KMS-11 (cell line): ENCODE data around the gene RBBP4.

Experiments used
- H2AFZ ChIP-seq: fragments of 200-600 bp; sonication (generic); 2 replicates; pipeline ENCODE4 v1.6.1; 2016; ENCODE audit warnings: antibody characterized with exemption, mixed run types, low read depth
- H3K27ac ChIP-seq: fragments of 200-600 bp; sonication (generic); 2 replicates; pipeline ENCODE4 v1.6.1; 2016; ENCODE audit warnings: mild to moderate bottlenecking, mixed run types
- H3K27me3 ChIP-seq: fragments of 200-600 bp; sonication (generic); 2 replicates; pipeline ENCODE4 v1.6.1; 2017; ENCODE audit warnings: mild to moderate bottlenecking, low read depth, mixed run types, moderate library complexity; ENCODE audit not compliant: insufficient read depth
- H3K36me3 ChIP-seq: fragments of 200-600 bp; sonication (generic); 2 replicates; pipeline ENCODE4 v1.6.1; 2017; ENCODE audit warnings: mild to moderate bottlenecking, mixed run types; ENCODE audit not compliant: insufficient read depth
- H3K4me1 ChIP-seq: fragments of 200-600 bp; sonication (generic); 2 replicates; pipeline ENCODE4 v1.6.1; 2016; ENCODE audit warnings: mild to moderate bottlenecking, low read depth, mixed run types; ENCODE audit not compliant: poor library complexity, severe bottlenecking
- H3K4me2 ChIP-seq: fragments of 200-600 bp; sonication (generic); 2 replicates; pipeline ENCODE4 v1.7.0; 2016; ENCODE audit warnings: mild to moderate bottlenecking, mixed run types
- H3K4me3 ChIP-seq: fragments of 200-600 bp; sonication (generic); IDR thresholded peaks from 2 replicates; pipeline ENCODE4 v1.6.1; 2017; ENCODE audit warnings: low read depth, low read length, mixed read lengths; ENCODE audit not compliant: insufficient read depth
- H3K79me2 ChIP-seq: fragments of 200-600 bp; sonication (generic); 2 replicates; pipeline ENCODE4 v1.6.1; 2016; ENCODE audit warnings: low read depth, mixed run types; ENCODE audit not compliant: insufficient read depth
- H3K9ac ChIP-seq: fragments of 200-600 bp; sonication (generic); 2 replicates; pipeline ENCODE4 v1.6.1; 2016; ENCODE audit warnings: mild to moderate bottlenecking, mixed run types
- H4K20me1 ChIP-seq: fragments of 200-600 bp; sonication (generic); 2 replicates; pipeline ENCODE4 v1.6.1; 2016; ENCODE audit warnings: mild to moderate bottlenecking, mixed run types; ENCODE audit not compliant: insufficient read depth
- TF ChIP-seq, protein P1 (sequence below): fragments of 200-600 bp; sonication (generic); conservative IDR thresholded peaks from 2 replicates; pipeline ENCODE4 v1.6.1; 2017; ENCODE audit warnings: low read depth, mild to moderate bottlenecking, antibody characterized with exemption, low read length, moderate library complexity, mixed read lengths

The RBBP4 gene

DNA sequence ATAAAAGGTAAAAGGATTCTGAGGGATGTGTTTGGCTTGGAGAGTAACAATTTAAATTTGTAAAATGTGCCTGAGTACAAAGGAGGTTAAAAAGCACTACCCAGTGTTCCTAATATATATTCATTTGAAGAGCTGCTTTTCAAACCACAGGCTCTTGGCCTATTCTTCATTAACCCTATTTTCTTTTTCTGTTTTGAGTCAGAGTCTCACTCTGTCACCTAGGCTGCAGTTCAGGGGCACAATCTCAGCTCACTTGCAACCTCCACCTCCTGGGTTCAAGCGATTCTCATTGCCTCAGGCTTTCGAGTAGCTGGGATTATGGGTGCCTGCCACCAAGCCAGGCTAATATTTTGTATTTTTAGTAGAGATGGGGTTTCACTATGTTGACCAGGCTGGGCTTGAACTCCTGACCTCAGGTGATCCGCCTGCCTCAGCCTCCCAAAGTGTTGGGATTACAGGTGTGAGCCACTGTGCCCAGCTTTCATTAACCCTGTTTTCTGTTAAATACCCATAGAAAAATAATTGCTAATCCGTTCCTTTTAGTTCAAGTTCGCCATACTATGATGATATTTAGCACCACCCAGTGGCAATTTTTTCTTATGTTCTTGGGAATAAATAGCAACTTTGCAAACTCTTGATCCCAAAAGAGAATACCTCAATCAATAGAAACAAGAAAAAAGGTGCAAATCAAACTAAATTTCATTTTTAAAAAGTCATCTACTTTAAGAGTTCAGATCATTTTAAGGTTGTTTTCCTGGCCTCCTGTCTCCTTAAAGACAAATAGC lies 31.1 kb upstream of the RBBP4 start:
- peak overlapping the region; percentile 98 for H3K27ac ChIP-seq

DNA sequence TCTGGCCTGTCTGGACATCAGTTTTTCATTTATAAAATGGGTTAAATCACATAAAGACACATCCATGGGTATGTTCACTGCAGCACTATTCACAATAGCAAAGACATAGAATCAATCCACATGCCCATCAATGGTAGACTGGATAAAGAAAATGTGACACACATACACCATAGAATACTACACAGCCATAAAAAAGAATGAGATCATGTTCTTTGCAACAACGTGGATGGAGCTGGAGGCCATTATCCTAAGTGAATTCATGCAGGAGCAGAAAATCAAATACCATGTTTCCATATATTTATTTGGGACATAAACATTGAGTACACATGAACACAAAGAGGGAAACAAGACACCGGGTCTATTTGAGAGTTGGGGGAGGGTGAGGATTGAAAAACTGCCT lies 28.8 kb upstream of the RBBP4 start:
- Histone ChIP-seq H3K27me3 (no peaks in the 10 kb centered on the region), H3K36me3 (no peaks in the 10 kb centered on the region), H3K4me2 (peak overlapping the region; percentile 76)

More for the DNA sequence above, 31.1 kb upstream of the RBBP4 start:
- Histone ChIP-seq H3K4me2 (peak overlapping the region; percentile 76), H3K4me3 (no peak overlapping the region), H2AFZ (no peak overlapping the region), H3K79me2 (peaks cover 16% of the 10 kb centered on the region; the same call in 1 of the 2 replicates), H3K36me3 (no peaks in the 10 kb centered on the region), H3K4me1 (peaks cover 69% of the 10 kb centered on the region), H3K9ac (peak overlapping the region; percentile 22; the same call in 1 of the 2 replicates), H4K20me1 (no peaks in the 10 kb centered on the region), H3K27me3 (no peaks in the 10 kb centered on the region)
- TF ChIP-seq, protein P1, sequence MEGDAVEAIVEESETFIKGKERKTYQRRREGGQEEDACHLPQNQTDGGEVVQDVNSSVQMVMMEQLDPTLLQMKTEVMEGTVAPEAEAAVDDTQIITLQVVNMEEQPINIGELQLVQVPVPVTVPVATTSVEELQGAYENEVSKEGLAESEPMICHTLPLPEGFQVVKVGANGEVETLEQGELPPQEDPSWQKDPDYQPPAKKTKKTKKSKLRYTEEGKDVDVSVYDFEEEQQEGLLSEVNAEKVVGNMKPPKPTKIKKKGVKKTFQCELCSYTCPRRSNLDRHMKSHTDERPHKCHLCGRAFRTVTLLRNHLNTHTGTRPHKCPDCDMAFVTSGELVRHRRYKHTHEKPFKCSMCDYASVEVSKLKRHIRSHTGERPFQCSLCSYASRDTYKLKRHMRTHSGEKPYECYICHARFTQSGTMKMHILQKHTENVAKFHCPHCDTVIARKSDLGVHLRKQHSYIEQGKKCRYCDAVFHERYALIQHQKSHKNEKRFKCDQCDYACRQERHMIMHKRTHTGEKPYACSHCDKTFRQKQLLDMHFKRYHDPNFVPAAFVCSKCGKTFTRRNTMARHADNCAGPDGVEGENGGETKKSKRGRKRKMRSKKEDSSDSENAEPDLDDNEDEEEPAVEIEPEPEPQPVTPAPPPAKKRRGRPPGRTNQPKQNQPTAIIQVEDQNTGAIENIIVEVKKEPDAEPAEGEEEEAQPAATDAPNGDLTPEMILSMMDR = no peak

DNA sequence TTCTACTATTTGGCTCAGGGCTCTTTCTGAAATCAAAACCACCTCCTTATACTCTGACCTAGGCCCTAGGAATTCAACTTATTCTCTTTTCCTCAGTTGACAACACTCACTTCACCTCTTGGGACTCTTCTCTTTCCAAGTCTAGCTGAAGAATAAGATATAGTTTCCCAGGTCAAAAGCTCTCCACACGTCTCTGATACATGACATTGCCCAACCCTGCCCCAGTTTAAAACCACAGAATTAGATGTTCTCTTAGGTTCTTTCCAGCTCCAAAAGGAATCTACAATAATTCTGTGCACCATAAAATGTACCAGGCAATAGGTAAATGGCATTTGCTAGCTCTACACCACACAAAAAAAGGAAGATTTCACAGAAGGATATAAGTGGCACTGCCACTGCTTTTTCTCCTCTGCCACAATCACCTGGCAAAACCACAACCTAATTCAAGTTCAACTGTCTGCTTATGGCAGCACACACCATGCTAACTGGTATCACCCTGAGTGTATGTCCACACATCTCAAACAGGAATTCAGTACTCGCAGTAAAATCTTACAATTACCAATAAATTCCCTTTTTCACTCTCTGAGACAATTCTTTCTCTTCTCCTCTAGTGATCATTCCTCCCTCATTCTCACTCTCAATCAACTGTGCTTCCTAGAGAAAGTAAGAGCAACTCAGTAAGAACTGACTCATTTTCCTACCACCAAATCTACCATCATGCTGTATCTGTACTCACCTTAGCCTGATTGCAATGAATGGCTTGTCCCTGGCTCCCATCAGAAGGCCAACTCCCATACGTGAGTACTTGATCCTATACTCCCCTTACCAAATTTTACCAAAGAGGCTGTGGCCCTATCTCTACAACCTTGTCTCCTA lies 28.0 kb upstream of the RBBP4 start:
- no peaks in the 10 kb centered on the region for H3K36me3 ChIP-seq
- TF ChIP-seq, protein P1 = no peak
- H3K4me2 ChIP-seq = peak overlapping the region; percentile 76
- no peaks in the 10 kb centered on the region for H3K27me3 ChIP-seq
- no peak overlapping the region for H3K4me3 ChIP-seq
- H3K79me2 ChIP-seq = peaks cover 29% of the 10 kb centered on the region; the same call in 1 of the 2 replicates
- H4K20me1 ChIP-seq = no peaks in the 10 kb centered on the region
- H3K4me1 ChIP-seq = peaks cover 95% of the 10 kb centered on the region
- no peak overlapping the region for H2AFZ ChIP-seq
- H3K9ac ChIP-seq = peak overlapping the region; percentile 16; the same call in 1 of the 2 replicates
- H3K27ac ChIP-seq = peak overlapping the region; percentile 98

More for the DNA sequence above, 28.8 kb upstream of the RBBP4 start:
- no peak overlapping the region for H2AFZ ChIP-seq
- H3K4me1 ChIP-seq = peaks cover 92% of the 10 kb centered on the region
- H3K9ac ChIP-seq = no peak overlapping the region
- peak overlapping the region; percentile 98 for H3K27ac ChIP-seq
- TF ChIP-seq, protein P1 = no peak
- peaks cover 29% of the 10 kb centered on the region; the same call in 1 of the 2 replicates for H3K79me2 ChIP-seq
- no peaks in the 10 kb centered on the region for H4K20me1 ChIP-seq
- no peak overlapping the region for H3K4me3 ChIP-seq

DNA sequence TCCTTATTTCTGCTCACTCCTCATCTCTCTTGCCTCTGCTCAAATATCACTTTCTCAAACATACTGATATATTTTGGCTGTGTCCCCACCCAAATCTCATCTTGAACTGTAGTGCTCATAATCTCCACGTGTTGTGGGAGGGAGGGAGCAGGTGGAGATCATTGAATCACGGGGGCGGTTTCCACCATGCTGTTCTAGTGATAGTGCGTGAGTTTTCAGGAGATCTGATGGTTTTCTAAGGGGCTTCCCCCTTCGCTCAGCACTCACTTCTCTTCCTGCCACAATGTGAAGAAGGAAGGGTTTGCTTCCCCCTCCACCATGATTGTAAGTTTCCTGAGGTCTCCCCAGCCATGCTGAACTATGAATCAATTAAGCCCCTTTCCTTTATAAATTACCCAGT lies 27.2 kb upstream of the RBBP4 start:
- Histone ChIP-seq H3K36me3 (no peaks in the 10 kb centered on the region), H3K27ac (peak overlapping the region; percentile 98), H3K4me1 (peaks cover 95% of the 10 kb centered on the region), H3K27me3 (no peaks in the 10 kb centered on the region), H3K4me2 (peak overlapping the region; percentile 76), H3K79me2 (peaks cover 29% of the 10 kb centered on the region; the same call in 1 of the 2 replicates), H3K9ac (peak overlapping the region; percentile 16; the same call in 1 of the 2 replicates), H2AFZ (no peak overlapping the region), H4K20me1 (no peaks in the 10 kb centered on the region), H3K4me3 (no peak overlapping the region)
- TF ChIP-seq, protein P1 = no peak
